Measurements from ENCODE around the gene STRN.
A peak's percentile ranks its signal among the peaks of the same experiment; 100 is the strongest.
"Not testable (repeated sequence)": the region's sequence is repeated elsewhere in the genome, so short reads cannot be mapped to it uniquely, and the experiment has no call there.

STRN gene

DNA sequence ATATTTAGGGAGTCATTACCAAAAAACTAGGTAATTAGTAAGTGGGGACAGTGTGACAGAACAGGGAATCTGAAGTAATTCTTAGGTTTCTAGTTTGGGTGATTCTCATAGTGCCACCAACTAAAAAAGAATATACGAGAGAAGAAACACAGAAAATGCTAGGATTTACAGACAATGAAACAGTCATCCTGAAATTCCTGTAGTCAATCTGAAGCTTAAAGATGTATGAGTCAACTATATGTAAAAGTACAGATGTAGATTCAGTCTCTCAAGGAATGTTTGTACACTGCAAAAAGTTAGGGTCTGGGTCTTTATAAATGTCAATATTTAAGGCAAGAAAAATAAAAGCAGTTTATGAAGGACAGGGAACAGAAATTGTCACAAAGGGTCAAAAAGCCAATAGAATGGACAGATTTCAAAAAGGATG, 107.0 kb downstream of the STRN start:
- Mint-ChIP-seq H3K9me3 (no peaks in the 10 kb centered on the region), H3K36me3 (ENCODE audit: low read depth) (peaks cover 72% of the 10 kb centered on the region), H3K4me1 (ENCODE audit: low read depth) (peaks cover 9% of the 10 kb centered on the region), H3K27me3 (no peaks in the 10 kb centered on the region), H3K27ac (peak overlapping the region; percentile 0), H3K4me3 (no peak overlapping the region)
- intact Hi-C loops (cut with micrococcal nuclease), result no loop called here

DNA sequence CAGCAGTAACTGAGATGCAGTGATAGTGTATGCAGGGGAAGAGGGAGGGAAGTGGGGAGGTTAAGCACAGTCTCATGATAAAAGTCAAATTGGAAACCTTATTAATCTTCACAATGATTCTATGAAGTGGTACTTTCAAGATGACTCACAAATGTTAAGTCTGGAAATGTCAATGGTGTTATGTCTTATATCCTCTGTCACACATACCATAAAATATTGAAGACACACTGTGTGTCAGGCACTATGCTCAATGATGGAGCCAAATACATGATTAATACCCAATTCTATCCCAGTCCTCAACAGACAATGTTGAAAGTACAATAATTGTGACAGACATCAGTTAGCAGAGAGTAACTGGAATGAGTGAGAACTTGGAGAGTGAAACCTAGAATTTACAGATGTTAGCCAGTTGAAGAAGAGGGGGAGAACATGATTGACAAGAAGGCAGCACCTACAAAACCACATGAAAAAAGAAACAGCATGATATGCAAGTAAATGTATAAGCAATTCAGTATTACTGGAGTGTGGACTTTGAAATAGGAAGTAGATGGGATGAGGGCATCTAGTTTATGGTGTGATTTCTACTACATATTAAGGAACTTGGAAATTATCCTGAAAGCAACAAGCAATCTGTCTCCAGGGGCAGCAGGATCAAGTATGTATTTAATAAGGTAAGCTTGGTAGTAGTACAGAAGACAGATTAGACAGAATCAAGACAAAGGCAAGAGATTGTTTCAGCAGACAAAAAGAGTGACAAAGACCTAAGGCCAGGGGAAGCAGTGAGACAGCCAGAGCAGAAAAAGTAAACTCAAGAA, 107.6 kb downstream of the STRN start:
- Mint-ChIP-seq H3K36me3 (ENCODE audit: low read depth) (peaks cover 72% of the 10 kb centered on the region), H3K27ac (peak overlapping the region; percentile 0), H3K9me3 (no peaks in the 10 kb centered on the region), H3K4me1 (ENCODE audit: low read depth) (peaks cover 9% of the 10 kb centered on the region), H3K27me3 (no peaks in the 10 kb centered on the region), H3K4me3 (no peak overlapping the region)
- intact Hi-C loops (cut with micrococcal nuclease), result no loop called here

DNA sequence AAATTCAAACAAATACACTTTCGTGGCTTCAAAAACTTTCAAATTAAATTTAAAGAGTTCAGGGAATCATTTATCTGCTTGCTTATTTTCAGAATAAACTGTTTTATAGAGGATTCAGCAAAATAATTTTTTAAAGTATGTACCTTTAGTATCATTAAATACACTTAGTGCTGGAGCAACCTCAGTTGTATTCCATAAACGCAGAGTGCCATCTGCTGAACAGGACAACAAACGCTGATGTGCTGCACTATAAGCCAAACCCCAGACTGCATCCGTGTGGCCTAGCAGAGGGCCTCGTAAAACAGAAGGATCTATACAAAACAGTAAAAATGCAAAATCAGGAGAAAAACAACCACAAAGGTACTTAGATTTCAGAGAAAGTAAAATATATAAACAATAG, 108.6 kb downstream of the STRN start:
- Mint-ChIP-seq H3K27me3 (no peaks in the 10 kb centered on the region), H3K4me3 (no peak overlapping the region), H3K36me3 (ENCODE audit: low read depth) (peaks cover 72% of the 10 kb centered on the region), H3K4me1 (ENCODE audit: low read depth) (peaks cover 9% of the 10 kb centered on the region), H3K9me3 (no peaks in the 10 kb centered on the region), H3K27ac (no peak overlapping the region)
- intact Hi-C loops (cut with micrococcal nuclease), result no loop called here

DNA sequence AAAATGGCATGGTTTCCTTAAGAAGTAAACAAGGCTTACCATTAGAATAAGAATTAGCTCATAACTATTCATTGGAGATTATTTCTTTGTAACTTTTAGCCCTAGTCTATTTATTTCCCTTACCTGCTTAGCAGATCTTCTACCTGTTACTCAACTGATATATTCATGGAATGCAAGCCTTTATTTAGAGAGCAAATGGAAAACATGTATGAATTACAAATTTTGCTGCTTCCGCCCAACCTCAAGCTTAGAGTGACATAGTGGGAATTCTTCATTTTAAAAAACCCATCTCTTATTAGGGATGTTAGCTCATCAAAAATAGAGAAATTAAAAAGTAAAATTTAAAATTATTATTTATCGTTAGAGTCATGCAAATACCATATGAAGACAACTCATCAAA, 110.9 kb downstream of the STRN start:
- Mint-ChIP-seq H3K4me1 (ENCODE audit: low read depth) (peaks cover 9% of the 10 kb centered on the region), H3K4me3 (no peak overlapping the region), H3K36me3 (ENCODE audit: low read depth) (peaks cover 79% of the 10 kb centered on the region), H3K27me3 (no peaks in the 10 kb centered on the region), H3K27ac (no peak overlapping the region), H3K9me3 (no peaks in the 10 kb centered on the region)
- intact Hi-C loops (cut with micrococcal nuclease), result no loop called here

DNA sequence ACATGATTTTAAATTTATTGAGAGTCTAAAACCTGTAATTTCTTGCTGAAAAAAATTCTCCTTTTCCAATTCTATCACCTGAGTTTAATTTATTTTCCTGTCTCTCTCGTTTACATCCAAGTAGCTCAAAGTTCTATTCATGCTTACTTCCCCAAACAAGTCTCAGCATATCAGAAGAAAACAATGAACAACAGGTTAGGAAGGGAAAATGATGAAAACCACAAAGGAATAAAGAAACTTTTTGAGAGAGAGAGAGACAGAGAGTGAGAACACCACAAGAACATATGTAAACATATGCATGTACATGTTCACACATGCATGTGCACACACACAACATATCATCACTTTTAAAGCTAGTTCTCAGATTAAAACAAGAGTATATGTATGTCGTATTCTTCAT, 112.1 kb downstream of the STRN start:
- Mint-ChIP-seq H3K9me3 (no peaks in the 10 kb centered on the region), H3K27me3 (no peaks in the 10 kb centered on the region), H3K27ac (no peak overlapping the region), H3K4me1 (ENCODE audit: low read depth) (peaks cover 9% of the 10 kb centered on the region), H3K4me3 (no peak overlapping the region), H3K36me3 (ENCODE audit: low read depth) (peaks cover 79% of the 10 kb centered on the region)
- intact Hi-C loops (cut with micrococcal nuclease), result no loop called here

DNA sequence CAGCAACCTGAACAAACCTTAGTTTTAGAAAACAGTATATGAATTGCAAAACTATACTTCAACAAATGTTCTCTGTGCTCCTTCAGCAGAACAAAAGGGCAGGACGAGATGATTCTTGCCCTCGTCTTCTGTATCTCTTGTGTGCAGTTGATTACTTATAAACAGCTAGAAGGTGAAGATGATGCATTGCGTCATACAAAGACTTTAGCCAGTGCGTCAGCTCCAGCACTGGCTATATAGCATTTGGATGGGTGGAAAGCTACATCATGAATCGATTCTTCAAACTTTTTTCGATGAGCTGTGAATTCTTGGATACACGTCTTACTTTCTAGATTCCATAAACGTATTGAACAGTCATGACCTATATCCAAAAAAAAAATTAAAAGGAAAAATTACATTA, 117.1 kb downstream of the STRN start:
- Mint-ChIP-seq H3K9me3 (no peaks in the 10 kb centered on the region), H3K4me1 (ENCODE audit: low read depth) (no peaks in the 10 kb centered on the region), H3K36me3 (ENCODE audit: low read depth) (peaks cover 68% of the 10 kb centered on the region), H3K27ac (no peak overlapping the region), H3K27me3 (no peaks in the 10 kb centered on the region), H3K4me3 (no peak overlapping the region)
- intact Hi-C loops (cut with micrococcal nuclease), result no loop called here

DNA sequence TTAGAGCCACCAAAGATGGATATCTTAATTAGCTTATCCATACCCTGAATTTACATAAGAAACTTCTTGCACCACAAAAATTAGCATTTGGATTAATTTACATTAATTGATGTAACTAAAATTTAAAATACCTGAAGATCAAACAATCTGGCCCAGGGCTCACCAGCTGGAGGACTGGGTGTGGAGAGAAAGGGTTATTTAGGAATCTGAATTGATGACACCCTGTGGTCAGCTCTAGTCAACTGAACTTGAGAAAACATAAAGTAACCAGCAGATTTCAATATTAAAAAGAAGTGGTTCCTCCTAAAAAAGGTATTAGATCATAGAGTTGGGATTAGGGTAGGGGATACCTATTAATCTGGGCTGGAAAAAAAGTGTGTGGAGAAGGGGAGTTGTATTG, 122.5 kb downstream of the STRN start:
- Mint-ChIP-seq H3K27ac (no peak overlapping the region), H3K9me3 (no peaks in the 10 kb centered on the region), H3K27me3 (no peaks in the 10 kb centered on the region), H3K4me1 (ENCODE audit: low read depth) (no peaks in the 10 kb centered on the region), H3K4me3 (no peak overlapping the region), H3K36me3 (ENCODE audit: low read depth) (peaks cover 38% of the 10 kb centered on the region)
- intact Hi-C loops (cut with micrococcal nuclease), result no loop called here

DNA sequence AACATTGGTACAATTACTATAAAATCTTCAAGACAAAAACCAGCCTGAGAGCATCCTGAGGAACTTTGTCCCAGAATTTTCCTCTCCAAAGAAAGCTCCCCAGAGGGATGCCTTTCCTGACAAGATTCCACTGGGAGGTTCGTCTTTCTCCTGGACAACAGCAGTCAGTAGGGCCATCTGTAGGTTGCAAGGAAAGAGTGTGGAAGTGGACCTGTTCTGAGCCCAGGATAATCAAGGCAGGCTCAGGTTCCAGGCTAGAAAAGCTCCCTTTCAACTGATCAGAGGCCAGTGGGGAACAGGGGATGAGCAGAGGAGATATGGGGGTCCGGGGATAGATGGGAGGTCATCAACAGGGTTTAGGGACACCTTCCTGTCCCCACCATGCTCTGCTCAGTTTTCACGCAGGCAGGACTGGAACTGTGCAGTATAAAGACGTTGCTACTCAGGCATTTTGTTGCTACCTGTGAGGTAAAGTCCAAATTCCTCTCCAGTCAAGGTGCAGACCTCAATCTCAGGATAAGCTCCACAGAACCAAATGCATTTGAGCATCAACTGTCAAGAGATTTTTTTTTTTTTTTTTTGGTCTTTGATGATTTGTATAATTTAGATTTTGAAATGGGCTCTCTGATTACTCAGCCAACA, 126.2 kb downstream of the STRN start:
- intact Hi-C loops (cut with micrococcal nuclease), result no loop called here
- H3K9me3 Mint-ChIP-seq, result no peaks in the 10 kb centered on the region
- no peaks in the 10 kb centered on the region for H3K4me1 Mint-ChIP-seq (ENCODE audit: low read depth)
- H3K27me3 Mint-ChIP-seq, result no peaks in the 10 kb centered on the region
- H3K36me3 Mint-ChIP-seq (ENCODE audit: low read depth), result peaks cover 20% of the 10 kb centered on the region
- H3K27ac Mint-ChIP-seq, result no peak overlapping the region
- no peak overlapping the region for H3K4me3 Mint-ChIP-seq

DNA sequence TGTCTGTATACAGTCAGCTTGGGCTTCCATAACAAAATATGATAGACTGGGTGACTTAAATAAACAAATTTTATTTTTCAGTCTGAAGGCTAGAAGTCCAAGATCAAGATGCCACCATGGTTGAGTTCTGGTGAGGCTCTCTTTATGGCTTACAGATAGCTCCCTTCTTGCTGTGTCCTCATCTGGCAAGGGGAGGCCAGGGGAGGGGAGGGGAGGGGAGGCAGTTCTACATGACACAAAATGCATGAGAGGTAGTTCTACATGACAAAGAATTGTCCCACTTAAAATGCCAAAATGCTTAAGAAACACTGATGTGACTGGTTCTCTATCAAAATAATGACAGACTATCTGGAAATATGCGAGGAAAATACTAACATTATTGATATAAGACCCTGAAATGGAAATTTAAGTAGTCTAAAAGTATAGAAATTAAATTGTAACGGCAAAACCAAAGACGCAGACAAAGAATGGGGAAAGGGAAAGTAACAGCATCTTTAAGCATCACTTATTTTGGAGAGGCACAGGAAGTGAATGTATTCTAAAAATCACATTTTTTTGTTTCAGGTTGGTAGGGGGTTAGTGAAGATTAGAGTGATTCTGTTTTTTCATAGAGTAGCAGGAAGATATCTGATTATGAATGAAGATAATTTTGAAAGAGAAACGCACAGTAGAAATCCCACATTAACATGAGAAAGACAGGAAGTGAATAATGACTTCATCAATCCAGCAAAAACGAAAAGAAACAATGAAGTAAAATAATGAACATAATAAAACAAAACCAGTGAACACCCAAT, 131.4 kb downstream of the STRN start:
- Mint-ChIP-seq H3K4me1 (ENCODE audit: low read depth) (no peaks in the 10 kb centered on the region), H3K4me3 (no peak overlapping the region), H3K36me3 (ENCODE audit: low read depth) (no peaks in the 10 kb centered on the region), H3K27ac (no peak overlapping the region), H3K27me3 (no peaks in the 10 kb centered on the region), H3K9me3 (peaks cover 9% of the 10 kb centered on the region)
- intact Hi-C loops (cut with micrococcal nuclease), result no loop called here

DNA sequence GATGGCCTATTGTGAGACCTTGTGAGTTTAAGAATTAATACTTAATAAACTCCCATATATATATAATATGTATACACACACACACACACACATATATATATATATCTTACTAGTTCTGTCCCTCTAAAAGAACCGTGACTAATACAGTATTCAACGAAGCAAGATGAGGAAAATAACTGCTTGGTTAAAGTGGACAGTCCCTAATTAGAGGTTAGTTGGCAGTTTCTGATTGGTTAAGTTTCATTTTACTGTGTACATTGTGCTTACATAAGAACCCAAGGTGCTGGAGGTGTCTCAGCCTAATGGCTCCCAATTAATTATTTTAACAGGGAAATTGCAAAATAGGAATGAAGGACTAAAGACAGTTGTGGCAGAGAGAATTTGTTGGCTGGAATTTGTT, 132.1 kb downstream of the STRN start:
- Mint-ChIP-seq H3K27ac (no peak overlapping the region), H3K4me1 (ENCODE audit: low read depth) (no peaks in the 10 kb centered on the region), H3K4me3 (no peak overlapping the region), H3K9me3 (peaks cover 9% of the 10 kb centered on the region), H3K27me3 (no peaks in the 10 kb centered on the region), H3K36me3 (ENCODE audit: low read depth) (no peaks in the 10 kb centered on the region)
- intact Hi-C loops (cut with micrococcal nuclease), result no loop called here

DNA sequence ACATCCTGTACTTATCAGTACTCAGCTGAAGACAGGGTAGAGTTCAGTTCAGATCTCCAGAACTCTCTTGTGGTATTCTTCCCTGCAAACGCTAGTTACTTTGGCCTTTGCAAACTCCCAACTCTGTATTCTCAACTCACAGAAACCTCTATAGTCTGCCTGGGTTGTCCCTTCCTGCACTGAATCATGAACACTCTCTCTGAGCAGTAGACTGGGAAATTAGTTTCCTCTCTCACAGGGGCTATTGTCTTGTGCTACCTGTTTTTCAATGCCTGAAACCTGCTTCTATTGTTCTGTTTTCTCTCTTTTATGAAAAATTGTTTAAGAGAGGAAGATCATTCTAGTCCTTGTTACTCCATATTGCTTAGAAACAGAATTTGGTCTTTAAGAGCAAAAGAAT, 135.2 kb downstream of the STRN start:
- intact Hi-C loops (cut with micrococcal nuclease), result no loop called here
- peaks cover 9% of the 10 kb centered on the region for H3K9me3 Mint-ChIP-seq
- no peak overlapping the region for H3K27ac Mint-ChIP-seq
- no peaks in the 10 kb centered on the region for H3K36me3 Mint-ChIP-seq (ENCODE audit: low read depth)
- no peaks in the 10 kb centered on the region for H3K4me1 Mint-ChIP-seq (ENCODE audit: low read depth)
- H3K4me3 Mint-ChIP-seq, result no peak overlapping the region
- no peaks in the 10 kb centered on the region for H3K27me3 Mint-ChIP-seq

DNA sequence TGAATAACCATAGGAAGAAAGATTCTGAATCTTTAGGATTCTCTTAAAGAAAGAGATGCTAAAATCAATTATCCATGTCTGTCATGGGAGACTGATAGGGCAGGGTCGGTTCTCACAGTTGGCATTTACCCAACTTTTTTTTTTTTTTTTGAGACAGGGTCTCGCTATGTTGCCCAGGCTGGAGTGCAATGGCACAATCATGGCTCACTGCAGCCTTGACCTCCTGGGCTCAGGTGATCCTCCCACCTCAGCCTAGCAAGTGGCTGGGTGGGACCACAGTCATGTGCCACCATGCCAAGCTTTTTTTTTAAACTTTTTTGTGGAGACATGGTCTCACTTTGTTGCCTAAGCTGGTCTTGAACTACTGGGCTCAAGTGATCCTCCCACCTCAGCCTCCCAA, 141.7 kb downstream of the STRN start:
- H3K27me3 Mint-ChIP-seq; intact Hi-C loops (cut with micrococcal nuclease); H3K36me3 Mint-ChIP-seq (ENCODE audit: low read depth); H3K9me3 Mint-ChIP-seq; H3K27ac Mint-ChIP-seq; H3K4me1 Mint-ChIP-seq (ENCODE audit: low read depth); H3K4me3 Mint-ChIP-seq: not testable (repeated sequence)

DNA sequence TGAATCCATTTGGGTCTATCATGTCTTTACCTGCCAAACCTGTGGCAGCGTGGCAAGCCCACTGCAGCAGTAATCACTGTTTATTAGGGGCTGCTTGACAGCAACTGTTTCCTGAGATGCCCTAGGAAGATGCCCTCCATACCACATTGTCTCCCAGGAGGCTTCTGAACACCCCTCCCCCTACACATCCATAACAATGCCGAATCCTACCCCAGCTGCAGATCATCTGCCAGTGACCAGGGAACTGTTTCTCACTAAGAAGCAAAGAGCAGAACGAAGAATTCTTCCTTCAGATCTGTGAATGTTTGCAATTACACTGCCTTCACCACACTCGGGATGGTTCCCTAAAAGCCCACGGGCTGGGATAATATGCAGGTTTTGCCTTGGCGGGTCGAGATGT, 142.1 kb downstream of the STRN start:
- no peaks in the 10 kb centered on the region for H3K4me1 Mint-ChIP-seq (ENCODE audit: low read depth)

DNA sequence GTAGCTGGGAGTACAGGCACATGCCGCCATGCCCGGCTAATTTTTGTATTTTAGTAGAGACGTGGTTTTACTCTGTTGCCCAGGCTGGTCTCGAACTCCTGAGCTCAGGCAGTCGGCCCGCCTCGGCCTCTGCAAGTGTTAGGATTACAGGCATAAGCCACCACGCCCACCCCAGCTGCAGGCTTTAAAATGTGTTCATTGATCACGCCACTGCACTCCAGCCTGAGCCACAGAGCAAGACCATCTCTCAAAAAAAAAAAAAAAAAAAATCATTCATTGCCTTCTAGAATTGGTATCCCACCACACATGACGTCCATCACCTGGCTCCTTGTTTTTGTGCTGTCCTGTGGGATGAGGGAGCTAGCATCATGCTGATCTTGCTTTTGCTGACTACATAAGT, 142.5 kb downstream of the STRN start:
- H3K4me1 Mint-ChIP-seq (ENCODE audit: low read depth), result no peaks in the 10 kb centered on the region
- intact Hi-C loops (cut with micrococcal nuclease), result no loop called here
- no peaks in the 10 kb centered on the region for H3K27me3 Mint-ChIP-seq
- H3K9me3 Mint-ChIP-seq, result no peaks in the 10 kb centered on the region
- no peak overlapping the region for H3K4me3 Mint-ChIP-seq
- no peak overlapping the region for H3K27ac Mint-ChIP-seq
- no peaks in the 10 kb centered on the region for H3K36me3 Mint-ChIP-seq (ENCODE audit: low read depth)

More for the DNA sequence above, 142.1 kb downstream of the STRN start:
- no peaks in the 10 kb centered on the region for H3K36me3 Mint-ChIP-seq (ENCODE audit: low read depth)
- no peak overlapping the region for H3K4me3 Mint-ChIP-seq
- intact Hi-C loops (cut with micrococcal nuclease), result no loop called here
- H3K9me3 Mint-ChIP-seq, result no peaks in the 10 kb centered on the region
- H3K27me3 Mint-ChIP-seq, result no peaks in the 10 kb centered on the region
- no peak overlapping the region for H3K27ac Mint-ChIP-seq
